Stimulated activated CD4-positive, alpha-beta T cell treated with anti-CD3 and anti-CD28 coated beads, Interleukin-12 subunit alpha, Interleukin-12 subunit beta, amount 100 ng/mL, for 24 hours (primary cell): ENCODE results near the gene HAVCR2.

Source experiments
- DNase-seq, 2 experiments: peaks; one replicate each; pipeline ENCODE4 v3.0.0-alpha.2; 2020; ENCODE audit warnings: low read depth in 2 of 2

The HAVCR2 gene

DNA sequence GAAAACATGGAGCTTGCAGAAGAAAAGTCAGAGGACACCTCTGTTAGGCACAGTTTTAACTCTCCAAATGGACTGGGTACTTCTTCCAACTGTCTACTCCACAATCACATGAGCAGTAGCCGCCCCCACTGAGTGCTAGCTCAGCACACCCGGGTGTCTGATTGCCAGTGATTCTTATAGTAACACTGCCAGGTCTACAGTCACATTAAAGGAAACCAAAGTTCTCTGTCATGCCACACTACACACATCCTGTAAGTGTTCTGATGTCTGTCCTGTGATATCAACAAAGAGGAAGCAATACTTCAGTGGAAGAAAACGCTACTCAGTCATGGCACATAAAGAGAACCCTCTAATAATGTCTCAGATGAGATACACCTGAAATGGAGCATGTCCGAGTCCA, at the start of gene HAVCR2:
Gene HAVCR2 (minus strand): TSS at position 69 of the 400 bp plus-strand sequence. CDS start 61 bp downstream, at position 8.
- peak; percentile 13 to 26 for DNase-seq

GRCh38 chr5:157157293-157157891, 48.5 kb upstream of the HAVCR2 start:
- no peak for DNase-seq

DNA sequence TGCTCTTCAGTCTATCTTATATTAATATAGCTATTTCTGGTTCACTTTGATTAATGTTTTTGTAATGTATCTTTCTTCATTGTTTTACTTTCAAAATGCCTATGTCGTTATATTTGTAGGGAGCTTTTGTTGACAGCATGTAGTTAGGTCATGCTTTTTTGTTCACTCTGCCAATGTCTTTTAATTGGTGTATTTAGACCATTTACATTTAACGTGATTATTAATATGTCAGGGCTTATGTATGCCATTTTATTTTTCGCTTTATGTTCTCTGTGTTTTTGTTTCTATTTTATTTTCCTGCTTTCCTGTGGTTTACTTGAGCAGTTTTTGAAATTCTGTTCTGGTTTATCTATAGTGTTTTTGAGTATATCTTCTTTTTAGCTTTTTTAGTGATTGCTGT, 46.5 kb upstream of the HAVCR2 start:
- DNase-seq: no peak

GRCh38 chr5:157150995-157151394, 42.2 kb upstream of the HAVCR2 start:
- DNase-seq: no peak

DNA sequence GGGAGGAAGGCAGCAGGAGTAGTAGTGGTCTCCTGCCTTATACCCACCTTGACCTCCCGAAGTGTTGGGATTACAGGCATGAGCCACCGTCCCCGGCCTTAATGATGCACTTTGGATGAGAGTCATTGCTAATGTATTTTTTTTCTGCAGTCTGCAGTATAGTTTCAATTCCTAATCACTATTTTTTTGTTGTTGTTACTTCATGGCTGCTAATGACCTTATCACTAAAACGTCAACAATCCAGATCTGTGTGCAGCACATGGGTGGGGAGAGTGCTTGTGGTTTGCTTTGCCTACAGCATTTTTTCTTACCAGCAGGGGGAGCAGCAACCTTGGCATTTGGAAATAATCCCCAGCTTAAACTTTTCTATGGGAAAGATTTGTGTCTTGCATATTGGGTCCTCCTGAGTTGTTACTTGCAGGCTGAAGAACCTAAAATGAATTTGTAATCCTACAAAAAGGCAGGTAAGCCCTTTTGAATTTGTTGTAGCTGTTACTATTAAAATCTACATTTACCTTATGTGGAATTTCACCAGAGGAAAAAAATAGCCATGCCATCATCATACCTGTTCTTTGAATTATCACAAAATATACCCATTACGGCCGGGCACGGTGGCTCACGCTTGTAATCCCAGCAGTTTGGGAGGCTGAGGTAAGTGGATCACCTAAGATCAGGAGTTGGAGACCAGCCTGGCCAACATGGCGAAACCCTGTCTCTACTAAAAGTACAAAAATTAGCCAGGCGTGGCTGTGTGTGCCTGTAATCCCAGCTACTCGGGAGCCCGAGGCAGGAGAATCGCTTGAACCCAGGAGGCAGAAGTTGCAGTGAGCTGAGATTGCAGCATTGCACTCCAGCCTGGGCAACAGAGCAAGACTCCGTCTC, 40.1 kb upstream of the HAVCR2 start:
- peak; percentile 65 to 80 for DNase-seq

GRCh38 chr5:157143127-157143971, 34.5 kb upstream of the HAVCR2 start:
- peak in 1 of 2 experiments; percentile 54 for DNase-seq

- DNase-seq: peak; percentile 81 to 86
Measured at GRCh38 chr5:157142317-157143126, 33.7 kb upstream of the HAVCR2 start, which contains the start of gene MED7. Gene MED7 (minus strand): TSS chr5:157142865. CDS start chr5:157139431, 3,434 bp downstream.

- DNase-seq: no peak
Measured at GRCh38 chr5:157137691-157138090, 28.8 kb upstream of the HAVCR2 start.

- no peak for DNase-seq
Measured at GRCh38 chr5:157132281-157132612, 23.4 kb upstream of the HAVCR2 start.

DNA sequence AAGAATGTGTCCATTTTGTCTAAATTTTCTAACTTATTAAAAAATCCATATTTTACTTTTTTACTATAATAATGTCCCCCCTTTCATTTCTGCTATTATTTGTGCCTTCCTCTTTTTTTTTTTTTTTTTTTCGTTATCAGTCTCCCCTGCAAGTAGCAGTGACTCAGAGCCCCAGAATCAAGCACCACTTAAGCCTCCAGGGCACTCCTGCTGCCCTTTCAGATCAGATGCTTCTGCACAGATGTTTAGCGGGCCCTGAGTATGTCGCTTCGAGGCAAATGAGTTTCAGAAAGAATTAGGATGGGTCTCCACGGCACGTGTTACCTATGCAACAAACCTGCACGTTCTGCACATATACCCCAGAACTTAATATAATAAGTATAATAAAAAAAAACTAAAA, 22.1 kb upstream of the HAVCR2 start:
- no peak for DNase-seq

DNA sequence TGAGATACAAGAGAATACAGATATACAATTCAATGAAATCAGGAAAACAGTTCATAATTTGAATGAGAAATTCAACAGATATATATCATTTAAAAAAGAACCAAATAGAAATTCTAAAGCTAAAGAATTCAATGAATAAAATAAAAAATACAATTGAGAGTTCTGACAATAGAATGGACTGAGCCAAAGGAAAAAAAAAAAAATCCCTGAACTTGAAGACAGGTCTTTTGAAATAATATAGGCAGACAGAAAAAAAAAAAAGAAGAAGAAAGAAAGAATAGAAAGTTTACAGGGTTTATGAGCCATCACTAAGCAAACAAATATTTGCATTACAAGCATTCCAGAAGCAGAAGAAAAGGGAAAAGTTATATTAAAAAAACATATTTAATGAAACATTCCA, 12.9 kb upstream of the HAVCR2 start:
- DNase-seq: no peak

DNA sequence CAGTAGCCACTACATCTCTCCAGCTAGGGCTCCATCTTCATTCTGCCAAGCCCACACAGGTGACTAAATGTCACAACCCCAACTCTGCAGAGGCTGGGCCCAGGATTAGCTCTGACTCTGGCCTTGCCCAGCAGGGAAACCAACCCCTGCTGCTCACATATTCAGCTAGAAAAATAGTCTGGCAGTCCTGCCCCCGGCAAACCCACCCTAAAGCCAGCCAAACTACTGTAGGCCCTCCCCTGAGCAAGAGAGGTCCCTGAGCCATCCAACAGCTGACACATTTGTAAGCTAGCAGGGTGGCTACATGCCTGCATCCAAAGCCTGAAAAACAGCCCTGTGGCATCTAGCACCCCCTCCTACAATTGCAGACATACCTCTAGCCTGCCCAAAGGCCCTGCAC, 11.3 kb upstream of the HAVCR2 start:
- no peak for DNase-seq

DNA sequence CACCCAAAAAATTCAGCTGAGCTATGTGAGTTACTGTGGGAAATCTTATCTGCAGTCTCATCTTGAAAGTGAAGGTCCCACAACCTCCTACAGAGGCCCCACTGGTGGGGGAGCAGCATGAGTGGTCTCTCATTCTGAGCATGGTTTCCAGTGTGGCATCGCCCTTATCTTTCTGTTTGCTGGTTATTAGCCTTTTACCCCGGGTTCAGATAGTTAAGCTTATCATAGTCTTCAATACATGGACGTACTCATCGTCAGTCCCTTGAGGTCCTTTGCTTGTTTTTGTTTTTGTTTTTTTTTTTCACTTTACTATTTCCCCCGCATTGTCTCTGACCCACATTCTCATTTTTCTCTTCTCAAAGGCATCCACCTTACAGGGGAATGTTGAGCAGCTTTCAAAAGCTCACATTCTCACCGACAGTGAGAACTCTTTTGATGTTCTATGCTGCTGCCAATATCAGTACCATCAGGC, 7.7 kb upstream of the HAVCR2 start:
- DNase-seq: peak in 1 of 2 experiments; percentile 21

- no peak for DNase-seq
Measured at GRCh38 chr5:157115502-157115901, 6.7 kb upstream of the HAVCR2 start.

- no peak for DNase-seq
Measured at GRCh38 chr5:157115012-157115411, 6.2 kb upstream of the HAVCR2 start.

DNA sequence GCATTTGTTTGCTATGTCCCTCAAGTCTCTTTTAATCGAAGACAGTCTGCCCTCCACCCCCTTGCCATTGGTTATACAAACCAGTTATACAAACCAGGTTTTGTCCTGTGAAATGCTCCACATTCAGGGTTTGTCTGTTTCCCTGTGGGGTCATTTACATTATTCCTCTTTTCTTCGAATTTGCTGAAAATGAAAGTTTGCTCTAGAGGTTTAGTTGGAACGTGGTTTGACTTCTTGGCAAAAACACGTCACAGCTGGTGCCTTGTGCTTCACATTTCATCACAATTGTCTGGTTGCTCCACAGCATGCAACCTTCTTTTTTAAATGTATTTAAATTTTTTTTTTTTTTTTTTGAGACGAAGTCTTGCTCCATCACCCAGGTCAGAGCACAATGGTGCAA, 4.2 kb upstream of the HAVCR2 start:
- no peak for DNase-seq

GRCh38 chr5:157109744-157110143, 900 bp upstream of the HAVCR2 start:
- no peak for DNase-seq

DNA sequence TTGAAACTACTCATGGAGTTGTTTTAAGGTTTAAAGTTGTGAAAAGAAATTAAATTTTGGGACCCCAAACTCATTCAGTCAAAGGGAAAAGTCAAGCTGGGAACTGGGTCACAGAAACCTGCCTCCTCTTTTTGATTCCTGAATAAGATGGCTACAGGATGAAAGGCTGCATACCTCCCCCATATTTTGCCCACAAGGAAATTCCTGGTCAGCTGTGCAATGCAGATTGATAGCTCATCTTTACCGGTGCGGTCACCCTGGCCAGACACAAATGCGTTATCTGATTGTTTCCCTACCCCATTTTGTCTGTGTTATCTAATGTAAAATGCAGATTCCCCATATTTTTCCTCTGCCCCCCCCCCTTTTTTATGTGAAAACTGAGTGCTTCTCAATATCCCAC, 1.3 kb downstream of the HAVCR2 start:
- DNase-seq: no peak

DNA sequence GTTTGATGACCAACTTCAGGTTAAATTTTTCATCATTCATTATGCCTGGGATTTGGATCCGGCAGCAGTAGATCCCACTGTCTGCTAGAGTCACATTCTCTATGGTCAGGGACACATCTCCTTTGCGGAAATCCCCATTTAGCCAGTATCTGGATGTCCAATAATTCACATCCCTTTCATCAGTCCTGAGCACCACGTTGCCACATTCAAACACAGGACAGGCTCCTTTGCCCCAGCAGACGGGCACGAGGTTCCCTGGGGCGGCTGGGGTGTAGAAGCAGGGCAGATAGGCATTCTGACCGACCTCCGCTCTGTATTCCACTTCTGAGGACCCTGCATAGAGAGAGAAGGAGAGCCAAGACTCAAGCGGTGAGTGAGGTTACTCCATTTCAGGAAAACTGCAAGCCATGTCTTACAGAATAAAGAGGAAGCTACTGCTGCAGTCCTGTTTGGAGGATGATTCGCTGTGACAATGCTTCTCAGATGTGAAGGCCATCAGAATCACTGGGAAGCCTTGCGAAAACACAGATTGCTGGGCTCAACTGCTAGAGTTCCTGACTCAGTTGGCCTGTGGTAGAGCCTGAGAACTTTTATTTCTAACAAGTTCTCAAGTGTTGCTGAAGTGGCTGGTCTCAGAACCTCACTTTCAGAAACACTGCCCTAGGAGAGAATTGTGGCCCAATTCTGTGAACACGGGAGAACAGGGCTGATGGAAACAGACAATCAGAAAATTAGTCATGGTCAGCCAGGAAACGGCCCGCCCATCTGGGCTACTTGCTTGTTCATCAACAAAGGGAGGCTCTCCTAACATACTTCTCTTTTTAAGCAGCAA, 2.0 kb downstream of the HAVCR2 start:
- peak in 1 of 2 experiments; percentile 31 for DNase-seq

DNA sequence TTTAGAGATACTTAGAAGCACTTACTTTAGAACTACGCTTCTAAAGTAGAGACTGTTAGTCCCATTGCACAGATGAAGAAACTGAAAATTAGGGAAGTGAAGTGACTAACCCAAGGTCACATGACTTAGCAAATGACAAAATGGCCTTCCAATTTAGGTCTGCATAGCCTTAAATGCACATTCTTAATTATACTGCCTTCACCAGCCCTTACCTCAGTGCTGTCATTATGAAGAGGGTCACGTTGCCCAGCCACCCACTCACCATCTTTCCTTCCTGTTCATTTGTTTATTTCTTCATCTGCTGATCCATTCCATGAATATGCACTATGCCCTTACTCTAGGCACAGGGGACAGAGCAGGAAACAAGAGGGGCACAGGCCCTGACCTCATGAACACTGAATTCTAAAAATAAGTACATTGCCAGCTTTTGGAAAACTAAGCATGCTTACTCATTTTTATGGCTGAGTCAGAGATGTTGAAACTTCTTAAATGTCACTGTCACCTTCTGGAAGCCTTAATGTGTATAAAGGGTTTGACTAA, 8.6 kb downstream of the HAVCR2 start:
- peak in 1 of 2 experiments; percentile 15 for DNase-seq
